ENCODE results near the gene MPLKIP.

- no peak for TF ChIP-seq CTCF (conservative IDR thresholded peaks at IDR 0.05; ENCODE audit: low read depth, low read length)
- TF ChIP-seq EZH2 (IDR thresholded peaks at IDR 0.05; ENCODE audit: borderline replicate concordance, low read depth, low read length, poor library complexity, severe bottlenecking): no peak
Observed at GRCh38 chr7:40122940-40123254, 11.5 kb downstream of the MPLKIP start.

Measured in A673 (cell line).